Tongue (tissue), 2 donors: Measurements from ENCODE around the gene MEPE. TPM values are rescaled to one million over a fixed set of nuclear protein-coding genes. Genes with fewer than 3 reads are reported as not detected.
"Not testable (repeated sequence)": the region's sequence is repeated elsewhere in the genome, so short reads cannot be mapped to it uniquely, and the experiment has no call there.

Source experiments
- DNase-seq: peaks from one replicate; pipeline ENCODE4 v3.0.0-alpha.2; 2015
- total RNA-seq: library from RNA; depleted of rRNA; stranded (reverse); fragments of >200 nt; gene quantifications from one replicate; pipeline ENCODE4 v1.2.3, GENCODE V29; 2014

The MEPE gene
- total RNA-seq, 1 donor from 2014 or later = not detected

GRCh38 chr4:87884976-87885549 lies 52.3 kb downstream of the MEPE start:
- no peak for DNase-seq

- no peak for DNase-seq
Measured at GRCh38 chr4:87886083-87886482, 53.3 kb downstream of the MEPE start.

GRCh38 chr4:87890753-87891152 lies 58.0 kb downstream of the MEPE start:
- not testable (repeated sequence) for DNase-seq

- no peak for DNase-seq
Measured at GRCh38 chr4:87895964-87896621, 63.3 kb downstream of the MEPE start.

Other genes starting within 250 kb of the MEPE start
- not detected for gene DSPP, start 224.4 kb upstream of the MEPE start, total RNA-seq
- gene DMP1, start 182.7 kb upstream of the MEPE start, total RNA-seq = not detected
- gene IBSP, start 33.4 kb upstream of the MEPE start, total RNA-seq = not detected
- 28.9 TPM for gene SPP1, start 142.7 kb downstream of the MEPE start, total RNA-seq
- gene PKD2, start 174.7 kb downstream of the MEPE start, total RNA-seq = 51.2 TPM